Measurements from ENCODE around the gene BID. TPM values are rescaled to one million over a fixed set of nuclear protein-coding genes. Genes with fewer than 3 reads are reported as not detected.

Gene BID
- total RNA-seq, 2 experiments from 2014 or later: 8.9 to 10.3 TPM

DNA sequence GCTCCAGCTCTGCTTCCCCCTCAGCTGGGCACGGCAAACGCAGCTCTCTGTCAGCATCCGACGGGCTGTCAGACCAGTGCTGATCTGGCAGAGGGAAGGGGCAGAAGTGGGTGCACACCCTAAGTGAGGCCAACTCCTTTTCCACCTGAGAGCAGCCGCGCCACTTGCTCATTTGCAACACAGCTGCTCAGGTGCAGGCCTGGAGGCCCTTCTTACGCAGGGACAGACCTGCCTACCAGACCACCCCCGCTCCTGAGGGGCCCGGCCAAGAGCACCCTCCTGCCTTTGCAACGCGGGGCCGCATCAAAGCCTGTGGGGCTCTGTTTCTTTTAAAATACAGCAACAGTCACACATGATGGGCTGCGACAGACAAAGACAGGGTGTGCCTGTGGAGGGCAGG lies 47.8 kb upstream of the BID start:
- intact Hi-C loops (cut with DNase I, micrococcal nuclease): no loop called here
- no peaks in the 10 kb centered on the region for H3K27me3 Mint-ChIP-seq
- ATAC-seq (ENCODE audit: poor library complexity) (no peak), DNase-seq (no peak)
- H3K27ac Mint-ChIP-seq: no peak overlapping the region
- POLR2A ChIA-PET: no interaction called here
- no peak overlapping the region for H3K4me3 Mint-ChIP-seq
- Histone ChIP-seq H3K4me3 (ENCODE audit: low read length) (no peak overlapping the region), H3K36me3 (ENCODE audit: insufficient read depth, low read length) (peaks cover 4% of the 10 kb centered on the region), H3K27ac (ENCODE audit: low read depth in 1 of 2, low read length in 2 of 2) (no peak overlapping the region), H3K4me1 (ENCODE audit: insufficient read depth, low read length) (no peaks in the 10 kb centered on the region), H3K27me3 (ENCODE audit: control insufficient read depth in 1 of 2, insufficient read depth in 2 of 2, low read length in 2 of 2) (no peaks in the 10 kb centered on the region), H3K9me3 (ENCODE audit: control insufficient read depth in 1 of 2, insufficient read depth in 1 of 2, low read length in 2 of 2) (no peaks in the 10 kb centered on the region)
- no peaks in the 10 kb centered on the region for H3K9me3 Mint-ChIP-seq
- CTCF ChIA-PET: no interaction called here
- peaks cover 9% of the 10 kb centered on the region for H3K36me3 Mint-ChIP-seq (ENCODE audit: low read depth)
- no peak for TF ChIP-seq CTCF (IDR thresholded peaks at IDR 0.05)
- no peaks in the 10 kb centered on the region for H3K4me1 Mint-ChIP-seq (ENCODE audit: low read depth)

GRCh38 chr22:17820879-17821439 lies 46.7 kb upstream of the BID start:
- ATAC-seq (ENCODE audit: poor library complexity) (no peak), DNase-seq (no peak)
- POLR2A ChIA-PET: no interaction called here
- H3K36me3 Mint-ChIP-seq (ENCODE audit: low read depth): peaks cover 9% of the 10 kb centered on the region
- no peaks in the 10 kb centered on the region for H3K27me3 ChIP-seq (ENCODE audit: control insufficient read depth in 1 of 2, insufficient read depth in 2 of 2, low read length in 2 of 2)
- no peaks in the 10 kb centered on the region for H3K9me3 Mint-ChIP-seq
- no peak overlapping the region for H3K4me3 ChIP-seq (ENCODE audit: low read length)
- no peaks in the 10 kb centered on the region for H3K27me3 Mint-ChIP-seq
- no peaks in the 10 kb centered on the region for H3K4me1 ChIP-seq (ENCODE audit: insufficient read depth, low read length)
- H3K36me3 ChIP-seq (ENCODE audit: insufficient read depth, low read length): peaks cover 5% of the 10 kb centered on the region
- no peaks in the 10 kb centered on the region for H3K9me3 ChIP-seq (ENCODE audit: control insufficient read depth in 1 of 2, insufficient read depth in 1 of 2, low read length in 2 of 2)
- H3K27ac Mint-ChIP-seq: no peak overlapping the region
- H3K27ac ChIP-seq (ENCODE audit: low read depth in 1 of 2, low read length in 2 of 2): no peak overlapping the region
- TF ChIP-seq CTCF (IDR thresholded peaks at IDR 0.05): no peak
- H3K4me1 Mint-ChIP-seq (ENCODE audit: low read depth): no peaks in the 10 kb centered on the region
- CTCF ChIA-PET: no interaction called here
- intact Hi-C loops (cut with DNase I, micrococcal nuclease): no loop called here
- no peak overlapping the region for H3K4me3 Mint-ChIP-seq

- H3K9me3 Mint-ChIP-seq: no peaks in the 10 kb centered on the region
- H3K4me1 ChIP-seq (ENCODE audit: insufficient read depth, low read length): no peaks in the 10 kb centered on the region
- H3K27me3 ChIP-seq (ENCODE audit: control insufficient read depth in 1 of 2, insufficient read depth in 2 of 2, low read length in 2 of 2): no peaks in the 10 kb centered on the region
- DNase-seq (no peak), ATAC-seq (ENCODE audit: poor library complexity) (no peak)
- no peak overlapping the region for H3K27ac Mint-ChIP-seq
- CTCF ChIA-PET: no interaction called here
- H3K4me1 Mint-ChIP-seq (ENCODE audit: low read depth): no peaks in the 10 kb centered on the region
- intact Hi-C loops (cut with DNase I, micrococcal nuclease): no loop called here
- POLR2A ChIA-PET: no interaction called here
- H3K36me3 Mint-ChIP-seq (ENCODE audit: low read depth): peaks cover 4% of the 10 kb centered on the region
- H3K27me3 Mint-ChIP-seq: no peaks in the 10 kb centered on the region
- no peak overlapping the region for H3K27ac ChIP-seq (ENCODE audit: low read depth in 1 of 2, low read length in 2 of 2)
- TF ChIP-seq CTCF (IDR thresholded peaks at IDR 0.05): no peak
- no peak overlapping the region for H3K4me3 ChIP-seq (ENCODE audit: low read length)
- H3K36me3 ChIP-seq (ENCODE audit: insufficient read depth, low read length): peaks cover 12% of the 10 kb centered on the region
- no peaks in the 10 kb centered on the region for H3K9me3 ChIP-seq (ENCODE audit: control insufficient read depth in 1 of 2, insufficient read depth in 1 of 2, low read length in 2 of 2)
- no peak overlapping the region for H3K4me3 Mint-ChIP-seq
Observed at GRCh38 chr22:17818649-17819048, 44.4 kb upstream of the BID start.
